ENCODE measurements around the gene SORCS2.

SORCS2 gene

DNA sequence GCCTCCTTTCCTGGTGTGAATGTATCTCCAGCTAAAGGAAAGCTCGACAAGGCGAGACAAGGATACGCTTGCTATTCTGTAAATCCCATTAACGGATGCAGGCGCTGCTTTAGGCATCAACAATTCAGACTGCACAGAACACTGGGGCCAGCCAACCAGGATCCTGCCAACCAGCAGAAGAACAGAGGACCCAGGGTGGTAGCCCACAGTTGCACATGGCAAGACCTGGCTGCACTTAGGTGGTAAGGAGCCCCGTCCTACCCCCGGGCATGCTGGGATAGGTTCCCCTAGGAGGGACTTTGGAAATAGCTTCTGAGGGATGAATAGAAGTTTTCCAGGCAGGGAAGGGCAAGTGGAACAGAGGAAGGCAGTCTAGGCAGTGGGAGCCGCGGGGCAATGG, 221.7 kb downstream of the SORCS2 start:
- H3K4me3 ChIP-seq (ENCODE audit: low read length): no peak overlapping the region
- peaks cover 9% of the 10 kb centered on the region for H3K4me1 ChIP-seq (ENCODE audit: low read length)
- no peak overlapping the region for H3K9ac ChIP-seq (ENCODE audit: low read length)
- H3K9me3 ChIP-seq (ENCODE audit: insufficient read depth, low read length): no peaks in the 10 kb centered on the region
- no peak overlapping the region for H2AFZ ChIP-seq (ENCODE audit: low read depth, low read length)
- no peak overlapping the region for H3K27ac ChIP-seq (ENCODE audit: low read length)
- H3K36me3 ChIP-seq (replicated peaks; ENCODE audit: low read depth, low read length): no peaks in the 10 kb centered on the region
- 0 out of 2 replicates have a peak, but pooled peaks cover 3% of the 10 kb centered on the region for H3K27me3 ChIP-seq (ENCODE audit: low read depth, low read length)
- no peaks in the 10 kb centered on the region for H4K20me1 ChIP-seq (ENCODE audit: insufficient read depth, low read length)
- no peak for TF ChIP-seq EZH2phosphoT487 (IDR thresholded peaks at IDR 0.05; ENCODE audit: low read depth)
- TF ChIP-seq, protein P1, sequence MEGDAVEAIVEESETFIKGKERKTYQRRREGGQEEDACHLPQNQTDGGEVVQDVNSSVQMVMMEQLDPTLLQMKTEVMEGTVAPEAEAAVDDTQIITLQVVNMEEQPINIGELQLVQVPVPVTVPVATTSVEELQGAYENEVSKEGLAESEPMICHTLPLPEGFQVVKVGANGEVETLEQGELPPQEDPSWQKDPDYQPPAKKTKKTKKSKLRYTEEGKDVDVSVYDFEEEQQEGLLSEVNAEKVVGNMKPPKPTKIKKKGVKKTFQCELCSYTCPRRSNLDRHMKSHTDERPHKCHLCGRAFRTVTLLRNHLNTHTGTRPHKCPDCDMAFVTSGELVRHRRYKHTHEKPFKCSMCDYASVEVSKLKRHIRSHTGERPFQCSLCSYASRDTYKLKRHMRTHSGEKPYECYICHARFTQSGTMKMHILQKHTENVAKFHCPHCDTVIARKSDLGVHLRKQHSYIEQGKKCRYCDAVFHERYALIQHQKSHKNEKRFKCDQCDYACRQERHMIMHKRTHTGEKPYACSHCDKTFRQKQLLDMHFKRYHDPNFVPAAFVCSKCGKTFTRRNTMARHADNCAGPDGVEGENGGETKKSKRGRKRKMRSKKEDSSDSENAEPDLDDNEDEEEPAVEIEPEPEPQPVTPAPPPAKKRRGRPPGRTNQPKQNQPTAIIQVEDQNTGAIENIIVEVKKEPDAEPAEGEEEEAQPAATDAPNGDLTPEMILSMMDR (IDR thresholded peaks at IDR 0.05; ENCODE audit: low read depth, low read length): no peak
- no peaks in the 10 kb centered on the region for H3K79me2 ChIP-seq (ENCODE audit: low read length)
- H3K4me2 ChIP-seq (ENCODE audit: low read length): peak overlapping the region; percentile 42

DNA sequence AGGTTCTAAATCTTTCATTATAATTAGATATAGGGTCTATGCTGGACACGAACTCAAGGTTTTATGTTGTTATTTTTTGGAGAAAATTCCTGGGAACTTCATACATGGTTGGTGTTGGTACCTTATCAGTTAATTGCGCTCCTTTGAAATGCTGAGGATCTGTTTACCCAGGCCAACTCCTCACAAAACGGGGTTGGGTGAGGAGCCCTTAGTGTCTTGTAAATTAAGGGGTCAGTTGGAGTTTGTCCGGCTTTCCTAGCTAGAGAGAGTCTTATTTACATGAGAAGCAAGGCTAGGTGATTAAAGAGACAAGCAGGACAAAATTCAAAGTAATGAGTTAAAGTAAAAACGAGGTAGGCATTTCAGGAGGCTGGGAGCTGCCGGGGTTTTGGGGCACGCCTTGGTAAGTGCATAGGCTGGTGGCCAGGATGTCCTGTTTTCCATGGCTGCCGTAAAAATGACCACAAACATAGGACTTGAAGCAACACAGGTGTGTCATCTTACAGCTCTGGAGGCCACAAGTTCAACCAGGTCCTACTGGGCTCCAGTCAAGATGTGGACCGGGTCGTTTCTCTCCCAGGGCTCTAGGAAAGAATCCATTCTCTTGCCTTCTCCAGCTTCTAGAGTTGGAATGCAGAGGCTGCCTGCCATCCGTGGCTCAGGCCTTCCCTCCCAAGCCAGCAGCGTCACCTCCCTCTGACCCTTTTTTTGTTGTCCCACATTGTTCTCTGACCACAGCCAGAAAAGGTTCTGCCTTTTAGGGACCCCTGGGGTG, 222.6 kb downstream of the SORCS2 start:
- Histone ChIP-seq H3K9ac (ENCODE audit: low read length) (no peak overlapping the region), H2AFZ (ENCODE audit: low read depth, low read length) (no peak overlapping the region), H3K9me3 (ENCODE audit: insufficient read depth, low read length) (no peaks in the 10 kb centered on the region), H4K20me1 (ENCODE audit: insufficient read depth, low read length) (no peaks in the 10 kb centered on the region), H3K4me3 (ENCODE audit: low read length) (no peak overlapping the region), H3K4me1 (ENCODE audit: low read length) (peaks cover 9% of the 10 kb centered on the region), H3K36me3 (replicated peaks; ENCODE audit: low read depth, low read length) (no peaks in the 10 kb centered on the region), H3K27ac (ENCODE audit: low read length) (no peak overlapping the region), H3K27me3 (ENCODE audit: low read depth, low read length) (0 out of 2 replicates have a peak, but pooled peaks cover 3% of the 10 kb centered on the region), H3K79me2 (ENCODE audit: low read length) (no peaks in the 10 kb centered on the region), H3K4me2 (ENCODE audit: low read length) (no peak overlapping the region)
- no peak for TF ChIP-seq EZH2phosphoT487 (IDR thresholded peaks at IDR 0.05; ENCODE audit: low read depth)

DNA sequence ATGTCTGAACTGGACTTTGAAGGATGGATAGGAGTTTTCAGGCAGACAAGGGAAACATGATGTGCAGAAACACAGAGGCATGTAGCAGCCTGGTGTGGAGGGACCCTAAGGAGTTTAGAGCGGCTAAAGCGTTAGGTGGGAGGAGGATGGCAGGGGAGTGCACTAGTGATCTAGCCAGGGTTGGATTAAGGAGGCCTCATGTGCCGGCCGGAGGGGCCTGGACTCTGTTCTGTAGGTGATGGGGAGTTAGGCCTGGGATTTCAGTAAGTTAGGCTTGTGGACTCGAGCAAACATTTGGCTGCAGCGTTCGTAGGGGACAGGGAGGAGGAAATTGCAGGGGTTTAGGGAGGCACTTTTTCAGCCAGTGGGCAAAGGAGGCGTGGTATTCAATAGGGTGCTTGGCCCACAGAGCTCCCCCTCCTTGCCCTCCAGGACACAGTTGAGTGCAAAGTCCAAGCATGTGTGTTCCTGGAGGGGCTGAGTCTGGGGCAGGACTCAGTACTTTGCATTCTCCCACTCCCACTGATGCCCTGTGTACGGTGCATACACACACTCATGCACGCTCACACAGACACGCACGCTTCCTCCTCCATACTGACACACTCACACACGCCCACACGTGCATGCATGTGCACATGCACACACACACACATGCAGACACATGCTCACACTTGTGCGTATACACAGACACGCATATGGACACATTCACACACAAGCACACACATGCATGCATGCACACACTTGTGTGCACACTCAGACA, 223.8 kb downstream of the SORCS2 start:
- H4K20me1 ChIP-seq (ENCODE audit: insufficient read depth, low read length): no peaks in the 10 kb centered on the region
- TF ChIP-seq EZH2phosphoT487 (IDR thresholded peaks at IDR 0.05; ENCODE audit: low read depth): no peak
- TF ChIP-seq, protein P1 (IDR thresholded peaks at IDR 0.05; ENCODE audit: low read depth, low read length): no peak
- H3K4me1 ChIP-seq (ENCODE audit: low read length): peaks cover 9% of the 10 kb centered on the region
- no peaks in the 10 kb centered on the region for H3K36me3 ChIP-seq (replicated peaks; ENCODE audit: low read depth, low read length)
- no peaks in the 10 kb centered on the region for H3K9me3 ChIP-seq (ENCODE audit: insufficient read depth, low read length)
- H3K4me2 ChIP-seq (ENCODE audit: low read length): no peak overlapping the region
- H3K27ac ChIP-seq (ENCODE audit: low read length): no peak overlapping the region
- no peaks in the 10 kb centered on the region for H3K79me2 ChIP-seq (ENCODE audit: low read length)
- H2AFZ ChIP-seq (ENCODE audit: low read depth, low read length): no peak overlapping the region
- 0 out of 2 replicates have a peak, but pooled peaks cover 3% of the 10 kb centered on the region for H3K27me3 ChIP-seq (ENCODE audit: low read depth, low read length)
- no peak overlapping the region for H3K4me3 ChIP-seq (ENCODE audit: low read length)
- H3K9ac ChIP-seq (ENCODE audit: low read length): no peak overlapping the region

DNA sequence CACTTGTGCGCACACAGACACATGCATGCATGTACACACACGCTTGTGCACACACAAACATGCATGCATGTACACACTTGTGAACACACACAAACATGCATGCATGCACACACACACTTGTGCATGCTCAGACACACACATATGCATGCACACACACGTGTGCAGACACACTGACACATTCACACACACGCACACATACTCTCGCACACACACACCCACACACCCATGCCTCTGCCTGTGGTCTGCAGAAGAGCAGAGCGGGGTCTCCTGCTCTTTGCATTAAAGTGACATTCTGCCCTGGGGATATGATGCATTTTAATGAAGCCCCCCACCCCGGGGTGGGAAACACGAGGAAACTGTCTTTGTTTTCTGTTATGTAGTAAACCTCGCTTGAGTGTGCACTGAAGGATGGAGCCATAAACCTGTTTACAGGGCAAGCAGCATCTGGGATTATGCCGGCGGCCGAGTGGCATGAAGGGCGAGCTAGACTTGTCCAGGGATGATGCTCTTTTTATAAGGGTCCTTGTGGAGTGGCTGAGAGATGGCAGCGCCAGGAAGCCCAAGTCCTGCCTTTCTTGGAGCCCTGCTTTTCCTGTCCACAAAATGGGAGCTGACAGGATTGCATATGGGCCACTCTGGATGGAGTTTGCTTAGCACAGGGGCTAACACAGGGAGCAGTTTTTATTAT, 224.6 kb downstream of the SORCS2 start:
- no peaks in the 10 kb centered on the region for H3K9me3 ChIP-seq (ENCODE audit: insufficient read depth, low read length)
- H2AFZ ChIP-seq (ENCODE audit: low read depth, low read length): no peak overlapping the region
- TF ChIP-seq, protein P1 (IDR thresholded peaks at IDR 0.05; ENCODE audit: low read depth, low read length): no peak
- H3K36me3 ChIP-seq (replicated peaks; ENCODE audit: low read depth, low read length): no peaks in the 10 kb centered on the region
- no peak overlapping the region for H3K27ac ChIP-seq (ENCODE audit: low read length)
- no peak overlapping the region for H3K4me2 ChIP-seq (ENCODE audit: low read length)
- no peaks in the 10 kb centered on the region for H4K20me1 ChIP-seq (ENCODE audit: insufficient read depth, low read length)
- H3K9ac ChIP-seq (ENCODE audit: low read length): no peak overlapping the region
- H3K4me3 ChIP-seq (ENCODE audit: low read length): no peak overlapping the region
- no peaks in the 10 kb centered on the region for H3K79me2 ChIP-seq (ENCODE audit: low read length)
- 0 out of 2 replicates have a peak, but pooled peaks cover 3% of the 10 kb centered on the region for H3K27me3 ChIP-seq (ENCODE audit: low read depth, low read length)
- peaks cover 9% of the 10 kb centered on the region for H3K4me1 ChIP-seq (ENCODE audit: low read length)
